UCSD-AML1 (cell line): Measurements from ENCODE around the gene ZSWIM7.

ENCODE experiments used
- DNase-seq: peaks from one replicate; lab custom pipeline; 2025; ENCODE audit not compliant: unreplicated experiment; lab: John Stamatoyannopoulos, UW

The ZSWIM7 gene

GRCh38 chr17:15935891-15936290, 63.6 kb downstream of the ZSWIM7 start:
- DNase-seq = no peak

GRCh38 chr17:15934866-15935265, 64.6 kb downstream of the ZSWIM7 start:
- no peak for DNase-seq

GRCh38 chr17:15931394-15931793, 68.1 kb downstream of the ZSWIM7 start:
- DNase-seq = no peak

GRCh38 chr17:15930426-15930825, 69.1 kb downstream of the ZSWIM7 start:
- no peak for DNase-seq

GRCh38 chr17:15929941-15930340, 69.6 kb downstream of the ZSWIM7 start:
- DNase-seq = no peak

- DNase-seq = no peak
These were observed 71.2 kb downstream of the ZSWIM7 start for GRCh38 chr17:15928286-15928785.
